Panc1 (cell line): ENCODE data around the gene ANKRD13D. TPM values are rescaled to one million over a fixed set of nuclear protein-coding genes. Genes with fewer than 3 reads are reported as not detected.

Source experiments
- ATAC-seq: fragments of 200-7000 bp; cut with Tn5 transposase; 2 replicates; pipeline ENCODE4 v1.9.1; 2020; ENCODE audit warnings: mild to moderate bottlenecking, moderate library complexity
- BruUV-seq: library from RNA; stranded (reverse); fragments of 400-500 nt; replicated peaks from 2 replicates; lab custom pipeline; 2021; lab: Mats Ljungman, UMichigan
- CTCF ChIA-PET: fragments of 300-600 bp; sonication (Branson Sonifier 250); formaldehyde crosslinking; loops from one replicate; lab custom pipeline; 2022; ENCODE audit warnings: antibody characterized with exemption; lab: Charles Lee
- POLR2A ChIA-PET: fragments of 300-600 bp; sonication (Branson Sonifier 250); formaldehyde crosslinking; loops from one replicate; lab custom pipeline; 2022; ENCODE audit warnings: antibody characterized with exemption; lab: Charles Lee
- DNase-seq: peaks from one replicate; pipeline ENCODE4 v3.0.0-alpha.2; 2010; ENCODE audit warnings: low read depth, low spot score
- H3K27ac ChIP-seq: 2 replicates; pipeline ENCODE4 v1.5.1; 2011; ENCODE audit warnings: mild to moderate bottlenecking, low read length, inconsistent platforms
- H3K27me3 ChIP-seq: fragments of 200-500 bp; sonication (Bioruptor generic); 2 replicates; pipeline ENCODE4 v1.6.0; 2014; ENCODE audit warnings: low read length, inconsistent platforms; ENCODE audit not compliant: control insufficient read depth, insufficient read depth
- H3K36me3 ChIP-seq: fragments of 200-500 bp; sonication (Bioruptor generic); 2 replicates; pipeline ENCODE4 v1.5.1; 2014; ENCODE audit warnings: inconsistent platforms, mild to moderate bottlenecking, low read length, moderate library complexity; ENCODE audit not compliant: control insufficient read depth, insufficient read depth
- H3K4me1 ChIP-seq: 2 replicates; pipeline ENCODE4 v1.5.1; 2011; ENCODE audit warnings: inconsistent platforms, mild to moderate bottlenecking, low read length, moderate library complexity; ENCODE audit not compliant: control insufficient read depth, insufficient read depth
- H3K4me3 ChIP-seq, 2 experiments: 2 replicates each; pipeline ENCODE4 v1.5.1; 2011 to 2012; ENCODE audit warnings: low read depth in 2 of 2, low read length in 2 of 2, mild to moderate bottlenecking in 2 of 2, inconsistent platforms in 1 of 2, moderate library complexity in 1 of 2
- H3K9me3 ChIP-seq: fragments of 200-500 bp; sonication (Bioruptor generic); 2 replicates; pipeline ENCODE4 v1.5.1; 2014; ENCODE audit warnings: low read depth, mild to moderate bottlenecking, inconsistent platforms, low read length, moderate library complexity; ENCODE audit not compliant: control insufficient read depth, insufficient read depth
- POLR2AphosphoS5 ChIP-seq: IDR thresholded peaks from 2 replicates; pipeline ENCODE4 v1.6.1; 2012; ENCODE audit warnings: mild to moderate bottlenecking, low read depth, low read length, moderate library complexity
- REST ChIP-seq, 2 experiments: IDR thresholded peaks; 2 replicates each; pipeline ENCODE4 v1.6.1; 2011 to 2012; ENCODE audit warnings: low read depth in 2 of 2, control low read depth in 1 of 2, low read length in 1 of 2, mild to moderate bottlenecking in 1 of 2, moderate library complexity in 1 of 2; ENCODE audit not compliant: insufficient read depth in 1 of 2
- SIN3A ChIP-seq: IDR thresholded peaks from 2 replicates; pipeline ENCODE4 v1.6.1; 2012; ENCODE audit warnings: low read depth, mild to moderate bottlenecking, low read length, moderate library complexity, borderline replicate concordance; ENCODE audit not compliant: insufficient read depth
- TCF7L2 ChIP-seq: IDR thresholded peaks from 2 replicates; pipeline ENCODE4 v1.6.1; 2011; ENCODE audit warnings: mild to moderate bottlenecking, low read depth, low read length, inconsistent platforms
- in situ Hi-C: cut with HindIII; loops from 2 replicates; pipeline ENCODE4 v1.10.0; 2016; ENCODE audit warnings: low sequenced_read_pairs, low pct_unique_long_range_greater_than_20kb
- intact Hi-C: fragments of 100-400 bp; cut with micrococcal nuclease; formaldehyde crosslinking; loops from one replicate; pipeline ENCODE4 v1.10.0; 2022; ENCODE audit not compliant: unreplicated experiment
- total RNA-seq: library from RNA; stranded (reverse); gene quantifications from one replicate; pipeline ENCODE4 v1.2.1, GENCODE V29; 2021; ENCODE audit not compliant: unreplicated experiment
- TF ChIP-seq, protein P1 (sequence below): fragments of 450-650 bp; IDR thresholded peaks from 2 replicates; pipeline ENCODE4 v1.5.1; 2017; ENCODE audit warnings: mild to moderate bottlenecking

The ANKRD13D gene
- total RNA-seq, 1 experiment from 2014 or later: 76.5 TPM

GRCh38 chr11:67309661-67310061 is 20.6 kb downstream of the ANKRD13D start:
- Histone ChIP-seq H3K36me3 (no peaks in the 10 kb centered on the region), H3K9me3 (no peaks in the 10 kb centered on the region), H3K27ac (no peak overlapping the region), H3K4me1 (peaks cover 3% of the 10 kb centered on the region), H3K27me3 (no peaks in the 10 kb centered on the region), H3K4me3 (no peak overlapping the region)
- TF ChIP-seq POLR2AphosphoS5 (no peak), SIN3A (no peak), TCF7L2 (no peak), REST (IDR thresholded peaks at IDR 0.05; ENCODE audit: insufficient read depth in 1 of 2, low read depth in 2 of 2, low read length in 1 of 2) (no peak)
- TF ChIP-seq, protein P1, sequence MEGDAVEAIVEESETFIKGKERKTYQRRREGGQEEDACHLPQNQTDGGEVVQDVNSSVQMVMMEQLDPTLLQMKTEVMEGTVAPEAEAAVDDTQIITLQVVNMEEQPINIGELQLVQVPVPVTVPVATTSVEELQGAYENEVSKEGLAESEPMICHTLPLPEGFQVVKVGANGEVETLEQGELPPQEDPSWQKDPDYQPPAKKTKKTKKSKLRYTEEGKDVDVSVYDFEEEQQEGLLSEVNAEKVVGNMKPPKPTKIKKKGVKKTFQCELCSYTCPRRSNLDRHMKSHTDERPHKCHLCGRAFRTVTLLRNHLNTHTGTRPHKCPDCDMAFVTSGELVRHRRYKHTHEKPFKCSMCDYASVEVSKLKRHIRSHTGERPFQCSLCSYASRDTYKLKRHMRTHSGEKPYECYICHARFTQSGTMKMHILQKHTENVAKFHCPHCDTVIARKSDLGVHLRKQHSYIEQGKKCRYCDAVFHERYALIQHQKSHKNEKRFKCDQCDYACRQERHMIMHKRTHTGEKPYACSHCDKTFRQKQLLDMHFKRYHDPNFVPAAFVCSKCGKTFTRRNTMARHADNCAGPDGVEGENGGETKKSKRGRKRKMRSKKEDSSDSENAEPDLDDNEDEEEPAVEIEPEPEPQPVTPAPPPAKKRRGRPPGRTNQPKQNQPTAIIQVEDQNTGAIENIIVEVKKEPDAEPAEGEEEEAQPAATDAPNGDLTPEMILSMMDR: no peak
- in situ Hi-C loops (no loop called here), intact Hi-C loops (loop anchor here (10.0 kb wide), 1 partner anchor 215 kb away; no protein-coding TSS in a partner anchor)
- no TSS peak for BruUV-seq
- ChIA-PET POLR2A (no interaction called here), CTCF (interaction anchor here (0.6 kb wide), 1 partner anchor 1032 kb away, joined by 3 read pairs; no protein-coding TSS in a partner anchor)
- DNase-seq (no peak), ATAC-seq (no peak)

GRCh38 chr11:67310246-67311050 is 21.3 kb downstream of the ANKRD13D start:
- POLR2A ChIA-PET: no interaction called here
- intact Hi-C loops (loop anchor here (10.0 kb wide), 1 partner anchor 216 kb away; no protein-coding TSS in a partner anchor), in situ Hi-C loops (no loop called here)
- ATAC-seq (no peak), DNase-seq (no peak)
- H3K27ac ChIP-seq: no peak overlapping the region
- H3K9me3 ChIP-seq: no peaks in the 10 kb centered on the region
- H3K4me1 ChIP-seq: no peaks in the 10 kb centered on the region
- no TSS peak for BruUV-seq
- H3K27me3 ChIP-seq: no peaks in the 10 kb centered on the region
- CTCF ChIA-PET: interaction anchor here (0.6 kb wide), 2 partner anchors 21 to 1033 kb away, joined by 3 read pairs; no protein-coding TSS in a partner anchor
- no peak overlapping the region for H3K4me3 ChIP-seq
- H3K36me3 ChIP-seq: no peaks in the 10 kb centered on the region
- TF ChIP-seq, protein P1: no peak
- TF ChIP-seq REST (IDR thresholded peaks at IDR 0.05; ENCODE audit: insufficient read depth in 1 of 2, low read depth in 2 of 2, low read length in 1 of 2) (no peak), SIN3A (no peak), POLR2AphosphoS5 (no peak), TCF7L2 (no peak)
